ENCODE measurements around the gene CMYA5. TPM values are rescaled to one million over a fixed set of nuclear protein-coding genes. Genes with fewer than 3 reads are reported as not detected.

CMYA5 gene
- total RNA-seq, 2 experiments from 2014 or later: 0.20 to 0.22 TPM

- Histone ChIP-seq H3K27ac (ENCODE audit: low read depth in 1 of 2, low read length in 2 of 2) (no peak overlapping the region), H3K9me3 (ENCODE audit: control insufficient read depth in 1 of 2, insufficient read depth in 1 of 2, low read length in 2 of 2) (no peaks in the 10 kb centered on the region), H3K4me1 (ENCODE audit: insufficient read depth, low read length) (no peaks in the 10 kb centered on the region), H3K27me3 (ENCODE audit: control insufficient read depth in 1 of 2, insufficient read depth in 2 of 2, low read length in 2 of 2) (peaks cover 4 to 5% of the 10 kb centered on the region in 2 experiments), H3K4me3 (ENCODE audit: low read length) (no peak overlapping the region), H3K36me3 (ENCODE audit: insufficient read depth, low read length) (no peaks in the 10 kb centered on the region)
- ChIA-PET POLR2A (no interaction called here), CTCF (interaction anchor here (1.6 kb wide), 1 partner anchor 12 kb away, joined by 4 read pairs; no protein-coding TSS in a partner anchor)
- Mint-ChIP-seq H3K4me3 (no peak overlapping the region), H3K27me3 (peaks cover 35% of the 10 kb centered on the region), H3K9me3 (no peaks in the 10 kb centered on the region), H3K4me1 (ENCODE audit: low read depth) (no peaks in the 10 kb centered on the region), H3K27ac (no peak overlapping the region), H3K36me3 (ENCODE audit: low read depth) (no peaks in the 10 kb centered on the region)
- ATAC-seq (ENCODE audit: poor library complexity) (no peak), DNase-seq (no peak)
- TF ChIP-seq CTCF (IDR thresholded peaks at IDR 0.05): no peak
- intact Hi-C loops (cut with DNase I, micrococcal nuclease): no loop called here
These were observed 156.0 kb downstream of the CMYA5 start for GRCh38 chr5:79845448-79846197.

DNA sequence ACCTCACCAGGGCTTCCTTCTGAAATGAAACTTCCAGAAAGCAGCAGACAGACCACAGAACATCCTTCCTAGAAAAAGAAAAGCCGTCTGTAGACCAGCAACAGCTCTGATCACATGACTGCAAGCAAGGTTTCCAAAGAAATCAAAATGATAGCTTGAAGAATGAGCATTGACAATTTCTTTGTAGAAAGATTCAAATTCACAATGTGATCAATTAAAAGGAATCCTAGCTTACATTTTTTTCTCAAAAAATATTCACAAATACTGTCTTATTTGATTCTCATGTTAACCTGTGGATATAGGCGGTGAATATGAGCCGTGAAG lies 156.5 kb downstream of the CMYA5 start:
- no peak for DNase-seq
- no peak overlapping the region for H3K27ac Mint-ChIP-seq
- H3K9me3 Mint-ChIP-seq: no peaks in the 10 kb centered on the region
- Histone ChIP-seq H3K4me1 (ENCODE audit: insufficient read depth, low read length) (no peaks in the 10 kb centered on the region), H3K27me3 (ENCODE audit: control insufficient read depth in 1 of 2, insufficient read depth in 2 of 2, low read length in 2 of 2) (peaks cover 4 to 5% of the 10 kb centered on the region in 2 experiments), H3K9me3 (ENCODE audit: control insufficient read depth in 1 of 2, insufficient read depth in 1 of 2, low read length in 2 of 2) (no peaks in the 10 kb centered on the region), H3K27ac (ENCODE audit: low read depth in 1 of 2, low read length in 2 of 2) (no peak overlapping the region), H3K4me3 (ENCODE audit: low read length) (no peak overlapping the region), H3K36me3 (ENCODE audit: insufficient read depth, low read length) (no peaks in the 10 kb centered on the region)
- H3K36me3 Mint-ChIP-seq (ENCODE audit: low read depth): no peaks in the 10 kb centered on the region
- POLR2A ChIA-PET: no interaction called here
- no peak overlapping the region for H3K4me3 Mint-ChIP-seq
- H3K4me1 Mint-ChIP-seq (ENCODE audit: low read depth): no peaks in the 10 kb centered on the region
- H3K27me3 Mint-ChIP-seq: peaks cover 34% of the 10 kb centered on the region
- CTCF ChIA-PET: interaction anchor here (1.6 kb wide), 1 partner anchor 12 kb away, joined by 4 read pairs; no protein-coding TSS in a partner anchor
- TF ChIP-seq CTCF (IDR thresholded peaks at IDR 0.05): no peak
- no peak for ATAC-seq (ENCODE audit: poor library complexity)
- intact Hi-C loops (cut with DNase I, micrococcal nuclease): no loop called here

- intact Hi-C loops (cut with DNase I, micrococcal nuclease): no loop called here
- H3K27me3 ChIP-seq (ENCODE audit: control insufficient read depth in 1 of 2, insufficient read depth in 2 of 2, low read length in 2 of 2): peaks cover 4 to 5% of the 10 kb centered on the region in 2 experiments
- no peak overlapping the region for H3K27ac ChIP-seq (ENCODE audit: low read depth in 1 of 2, low read length in 2 of 2)
- no peak overlapping the region for H3K4me3 ChIP-seq (ENCODE audit: low read length)
- ChIA-PET CTCF (no interaction called here), POLR2A (no interaction called here)
- Mint-ChIP-seq H3K4me3 (no peak overlapping the region), H3K4me1 (ENCODE audit: low read depth) (no peaks in the 10 kb centered on the region), H3K27ac (no peak overlapping the region), H3K27me3 (peaks cover 25% of the 10 kb centered on the region), H3K9me3 (no peaks in the 10 kb centered on the region), H3K36me3 (ENCODE audit: low read depth) (no peaks in the 10 kb centered on the region)
- no peak for TF ChIP-seq CTCF (IDR thresholded peaks at IDR 0.05)
- H3K36me3 ChIP-seq (ENCODE audit: insufficient read depth, low read length): no peaks in the 10 kb centered on the region
- ATAC-seq (ENCODE audit: poor library complexity) (no peak), DNase-seq (no peak)
- no peaks in the 10 kb centered on the region for H3K4me1 ChIP-seq (ENCODE audit: insufficient read depth, low read length)
- no peaks in the 10 kb centered on the region for H3K9me3 ChIP-seq (ENCODE audit: control insufficient read depth in 1 of 2, insufficient read depth in 1 of 2, low read length in 2 of 2)
These were observed 157.9 kb downstream of the CMYA5 start for GRCh38 chr5:79847561-79847960.
